ENCODE results near the gene OGA.

- TF ChIP-seq CTCF (IDR thresholded peaks at IDR 0.05) (no peak), EZH2phosphoT487 (IDR thresholded peaks at IDR 0.05) (no peak)
Measured at GRCh38 chr10:101858723-101859500, 40.7 kb upstream of the OGA start.

Measured in neural progenitor cell (in vitro differentiated cells).